OCI-LY7 (cell line): ENCODE data around the gene APCDD1.

ENCODE experiments used
- EZH2phosphoT487 ChIP-seq: fragments of 200-600 bp; sonication (generic); IDR thresholded peaks from 2 replicates; pipeline ENCODE4 v1.6.1; 2018; ENCODE audit warnings: low read depth, borderline replicate concordance, mild to moderate bottlenecking, mixed run types, antibody characterized with exemption, low read length, moderate library complexity, mixed read lengths
- TF ChIP-seq, protein P1 (sequence below): fragments of 200-600 bp; sonication (generic); conservative IDR thresholded peaks from 2 replicates; pipeline ENCODE4 v1.5.1; 2014; ENCODE audit warnings: mild to moderate bottlenecking, antibody characterized with exemption, low read length, moderate library complexity, mixed read lengths

GRCh38 chr18:10499230-10499629 is 44.8 kb downstream of the APCDD1 start:
- TF ChIP-seq, protein P1, sequence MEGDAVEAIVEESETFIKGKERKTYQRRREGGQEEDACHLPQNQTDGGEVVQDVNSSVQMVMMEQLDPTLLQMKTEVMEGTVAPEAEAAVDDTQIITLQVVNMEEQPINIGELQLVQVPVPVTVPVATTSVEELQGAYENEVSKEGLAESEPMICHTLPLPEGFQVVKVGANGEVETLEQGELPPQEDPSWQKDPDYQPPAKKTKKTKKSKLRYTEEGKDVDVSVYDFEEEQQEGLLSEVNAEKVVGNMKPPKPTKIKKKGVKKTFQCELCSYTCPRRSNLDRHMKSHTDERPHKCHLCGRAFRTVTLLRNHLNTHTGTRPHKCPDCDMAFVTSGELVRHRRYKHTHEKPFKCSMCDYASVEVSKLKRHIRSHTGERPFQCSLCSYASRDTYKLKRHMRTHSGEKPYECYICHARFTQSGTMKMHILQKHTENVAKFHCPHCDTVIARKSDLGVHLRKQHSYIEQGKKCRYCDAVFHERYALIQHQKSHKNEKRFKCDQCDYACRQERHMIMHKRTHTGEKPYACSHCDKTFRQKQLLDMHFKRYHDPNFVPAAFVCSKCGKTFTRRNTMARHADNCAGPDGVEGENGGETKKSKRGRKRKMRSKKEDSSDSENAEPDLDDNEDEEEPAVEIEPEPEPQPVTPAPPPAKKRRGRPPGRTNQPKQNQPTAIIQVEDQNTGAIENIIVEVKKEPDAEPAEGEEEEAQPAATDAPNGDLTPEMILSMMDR: no peak
- TF ChIP-seq EZH2phosphoT487: no peak
